GM12892 (cell line): ENCODE measurements around the gene PAM16.

Experiments
- POLR2A ChIP-seq: IDR thresholded peaks from 2 replicates; pipeline ENCODE4 v1.6.1; 2011; ENCODE audit warnings: low read depth, low read length, control low read depth
- POLR2AphosphoS5 ChIP-seq: IDR thresholded peaks from 2 replicates; pipeline ENCODE4 v1.6.1; 2011; ENCODE audit warnings: low read depth, low read length, control low read depth
- TAF1 ChIP-seq: IDR thresholded peaks from 2 replicates; pipeline ENCODE4 v1.6.1; 2011; ENCODE audit warnings: low read depth, mild to moderate bottlenecking, control low read depth, low read length, borderline replicate concordance

DNA sequence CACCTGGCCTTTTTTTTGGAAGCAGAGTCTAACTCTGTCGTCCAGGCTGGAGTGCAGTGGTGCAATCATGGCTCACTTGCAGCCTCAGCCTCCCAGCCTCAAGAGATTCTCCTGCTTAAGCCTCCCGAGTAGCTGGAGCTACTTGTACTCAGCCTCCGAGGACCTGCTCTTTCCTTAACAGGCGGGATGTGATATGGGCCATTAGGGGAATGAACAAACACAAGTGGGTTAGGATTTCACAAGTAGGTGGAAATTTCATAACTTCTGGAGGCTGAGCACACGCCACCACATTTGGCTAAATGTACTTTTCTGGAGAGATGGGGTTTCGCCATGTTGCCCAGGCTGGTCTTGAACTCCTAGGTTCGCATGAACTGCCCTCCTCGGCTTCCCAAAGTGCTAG is 4.1 kb downstream of the PAM16 start:
- TF ChIP-seq TAF1 (no peak), POLR2A (peak; percentile 20; the same call in 1 of the 2 replicates), POLR2AphosphoS5 (no peak)
